CD4-positive, alpha-beta T cell treated with Interleukin-1 beta for 1 hour (primary cell): ENCODE results near the gene TCF20.

Experiments used
- DNase-seq, 2 donors: peaks; one replicate each; pipeline ENCODE4 v3.0.0-alpha.2; 2020 to 2022

TCF20 gene

GRCh38 chr22:42258126-42258525 lies 12.3 kb downstream of the TCF20 start:
- DNase-seq = no peak

GRCh38 chr22:42257386-42257785 lies 13.1 kb downstream of the TCF20 start:
- no peak for DNase-seq

GRCh38 chr22:42256930-42257329 lies 13.5 kb downstream of the TCF20 start:
- no peak for DNase-seq

GRCh38 chr22:42256220-42256619 lies 14.2 kb downstream of the TCF20 start:
- no peak for DNase-seq

GRCh38 chr22:42249831-42250230 lies 20.6 kb downstream of the TCF20 start:
- DNase-seq = no peak

- no peak for DNase-seq
Measured at GRCh38 chr22:42248995-42249394, 21.5 kb downstream of the TCF20 start.

GRCh38 chr22:42247596-42247995 lies 22.9 kb downstream of the TCF20 start:
- no peak for DNase-seq

GRCh38 chr22:42243802-42244060 lies 26.7 kb downstream of the TCF20 start:
- DNase-seq = no peak

GRCh38 chr22:42236848-42237247 lies 33.6 kb downstream of the TCF20 start:
- DNase-seq = no peak

GRCh38 chr22:42236268-42236667 lies 34.2 kb downstream of the TCF20 start:
- DNase-seq = no peak

GRCh38 chr22:42233879-42234278 lies 36.6 kb downstream of the TCF20 start:
- no peak for DNase-seq

GRCh38 chr22:42231929-42232328 lies 38.5 kb downstream of the TCF20 start:
- DNase-seq = no peak

- no peak for DNase-seq
Measured at GRCh38 chr22:42229455-42230149, 40.9 kb downstream of the TCF20 start.

- no peak for DNase-seq
Measured at GRCh38 chr22:42228483-42228882, 42.0 kb downstream of the TCF20 start.

GRCh38 chr22:42227435-42227834 lies 43.0 kb downstream of the TCF20 start:
- no peak for DNase-seq

- no peak for DNase-seq
Measured at GRCh38 chr22:42225841-42226240, 44.6 kb downstream of the TCF20 start.

GRCh38 chr22:42222140-42222539 lies 48.3 kb downstream of the TCF20 start:
- no peak for DNase-seq
